Loucy (cell line): ENCODE data around the gene KATNB1.

Experiments used
- EZH2phosphoT487 ChIP-seq: fragments of 200-600 bp; IDR thresholded peaks from 2 replicates; pipeline ENCODE4 v1.6.1; 2018; ENCODE audit warnings: antibody characterized with exemption, mild to moderate bottlenecking, moderate library complexity, borderline replicate concordance
- TF ChIP-seq, protein P1 (sequence below): fragments of 200-600 bp; sonication (generic); conservative IDR thresholded peaks from 2 replicates; pipeline ENCODE4 v1.5.1; 2014; ENCODE audit warnings: mild to moderate bottlenecking, antibody characterized with exemption, low read length

DNA sequence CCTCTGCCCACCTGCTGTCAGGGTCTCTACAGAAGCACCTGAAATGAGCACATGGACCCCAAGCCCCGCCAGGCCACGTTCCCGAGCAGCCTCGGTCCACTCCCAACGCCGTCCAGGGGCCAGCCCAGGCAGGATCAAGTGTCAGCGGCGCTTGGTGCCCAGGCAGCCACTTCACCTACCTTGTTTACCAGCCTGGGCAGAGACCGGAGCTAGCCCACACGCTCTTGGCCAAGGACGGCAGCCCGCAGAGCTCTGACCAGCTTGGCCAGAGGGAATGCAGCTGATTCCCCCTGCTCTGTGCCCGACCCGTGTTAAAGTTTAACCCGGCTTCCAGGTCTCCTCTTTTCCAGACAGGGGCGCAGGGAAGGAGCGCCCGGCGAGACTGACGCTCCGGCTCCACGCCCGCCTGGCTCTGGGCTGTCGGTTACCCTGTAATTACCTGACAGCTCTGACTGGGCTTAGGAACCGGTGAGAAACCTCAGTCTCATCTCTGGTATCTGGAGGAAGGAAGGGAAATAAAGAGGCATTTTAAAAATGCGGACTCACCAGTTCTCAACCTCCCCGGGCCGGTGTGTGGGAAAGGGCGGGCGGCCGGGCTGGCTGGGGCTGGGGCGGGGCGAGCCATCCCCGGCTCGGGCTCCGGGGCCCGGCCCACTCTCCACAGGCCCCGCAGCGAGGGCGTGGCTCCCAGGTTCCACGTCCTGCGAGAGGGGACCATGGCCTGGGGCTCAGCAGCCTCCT is 62.1 kb downstream of the KATNB1 start:
- TF ChIP-seq, protein P1, sequence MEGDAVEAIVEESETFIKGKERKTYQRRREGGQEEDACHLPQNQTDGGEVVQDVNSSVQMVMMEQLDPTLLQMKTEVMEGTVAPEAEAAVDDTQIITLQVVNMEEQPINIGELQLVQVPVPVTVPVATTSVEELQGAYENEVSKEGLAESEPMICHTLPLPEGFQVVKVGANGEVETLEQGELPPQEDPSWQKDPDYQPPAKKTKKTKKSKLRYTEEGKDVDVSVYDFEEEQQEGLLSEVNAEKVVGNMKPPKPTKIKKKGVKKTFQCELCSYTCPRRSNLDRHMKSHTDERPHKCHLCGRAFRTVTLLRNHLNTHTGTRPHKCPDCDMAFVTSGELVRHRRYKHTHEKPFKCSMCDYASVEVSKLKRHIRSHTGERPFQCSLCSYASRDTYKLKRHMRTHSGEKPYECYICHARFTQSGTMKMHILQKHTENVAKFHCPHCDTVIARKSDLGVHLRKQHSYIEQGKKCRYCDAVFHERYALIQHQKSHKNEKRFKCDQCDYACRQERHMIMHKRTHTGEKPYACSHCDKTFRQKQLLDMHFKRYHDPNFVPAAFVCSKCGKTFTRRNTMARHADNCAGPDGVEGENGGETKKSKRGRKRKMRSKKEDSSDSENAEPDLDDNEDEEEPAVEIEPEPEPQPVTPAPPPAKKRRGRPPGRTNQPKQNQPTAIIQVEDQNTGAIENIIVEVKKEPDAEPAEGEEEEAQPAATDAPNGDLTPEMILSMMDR, result no peak
- TF ChIP-seq EZH2phosphoT487, result no peak
